GM20000 (cell line): ENCODE data around the gene GNLY.

Experiments used
- DNase-seq: peaks from one replicate; pipeline ENCODE4 v3.0.0; 2012; ENCODE audit warnings: low spot score
- TF ChIP-seq, protein P1 (sequence below): IDR thresholded peaks from 2 replicates; pipeline ENCODE4 v1.5.1; 2012; ENCODE audit warnings: mild to moderate bottlenecking, control low read depth; ENCODE audit errors: extremely low read depth, missing control alignments

Gene GNLY

DNA sequence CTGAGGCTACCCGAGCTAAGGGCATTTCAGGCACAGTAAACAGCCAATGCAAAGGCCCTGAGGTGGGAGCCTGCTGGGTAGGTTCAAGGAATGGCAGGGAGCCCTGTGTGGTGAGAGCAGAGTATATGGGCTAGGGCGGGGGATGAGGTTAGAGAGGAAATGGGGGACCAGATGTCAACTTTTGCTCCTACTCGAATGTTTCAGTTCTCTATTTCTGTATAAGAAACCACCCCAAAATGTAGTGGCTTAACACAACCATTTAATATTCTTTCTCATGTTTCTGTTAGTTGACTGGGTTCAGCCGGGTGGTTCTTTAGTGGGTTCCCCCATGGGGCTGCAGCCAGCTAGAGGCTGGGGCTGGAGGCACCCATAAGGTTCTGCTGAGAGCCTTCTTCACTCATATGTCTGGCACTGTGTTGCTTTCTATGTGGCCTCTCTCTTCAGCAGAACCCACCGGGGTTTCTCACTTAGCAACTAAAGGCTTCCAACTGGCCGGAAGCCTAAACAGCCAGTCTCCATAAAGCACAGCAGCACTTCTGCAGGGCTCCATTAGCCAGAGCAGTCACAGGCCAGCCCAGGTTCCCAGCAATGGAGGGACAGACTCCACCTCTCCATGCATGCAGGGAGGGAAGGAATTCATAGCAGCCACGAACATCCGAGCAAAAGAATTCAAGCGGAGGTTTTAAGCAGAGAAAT, 54.0 kb downstream of the GNLY start:
- DNase-seq, result peak; percentile 71
- TF ChIP-seq, protein P1, sequence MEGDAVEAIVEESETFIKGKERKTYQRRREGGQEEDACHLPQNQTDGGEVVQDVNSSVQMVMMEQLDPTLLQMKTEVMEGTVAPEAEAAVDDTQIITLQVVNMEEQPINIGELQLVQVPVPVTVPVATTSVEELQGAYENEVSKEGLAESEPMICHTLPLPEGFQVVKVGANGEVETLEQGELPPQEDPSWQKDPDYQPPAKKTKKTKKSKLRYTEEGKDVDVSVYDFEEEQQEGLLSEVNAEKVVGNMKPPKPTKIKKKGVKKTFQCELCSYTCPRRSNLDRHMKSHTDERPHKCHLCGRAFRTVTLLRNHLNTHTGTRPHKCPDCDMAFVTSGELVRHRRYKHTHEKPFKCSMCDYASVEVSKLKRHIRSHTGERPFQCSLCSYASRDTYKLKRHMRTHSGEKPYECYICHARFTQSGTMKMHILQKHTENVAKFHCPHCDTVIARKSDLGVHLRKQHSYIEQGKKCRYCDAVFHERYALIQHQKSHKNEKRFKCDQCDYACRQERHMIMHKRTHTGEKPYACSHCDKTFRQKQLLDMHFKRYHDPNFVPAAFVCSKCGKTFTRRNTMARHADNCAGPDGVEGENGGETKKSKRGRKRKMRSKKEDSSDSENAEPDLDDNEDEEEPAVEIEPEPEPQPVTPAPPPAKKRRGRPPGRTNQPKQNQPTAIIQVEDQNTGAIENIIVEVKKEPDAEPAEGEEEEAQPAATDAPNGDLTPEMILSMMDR, result no peak
